ENCODE data around the gene XRCC3.

GRCh38 chr14:103729496-103730448 lies 14.5 kb upstream of the XRCC3 start:
- TF ChIP-seq EZH2 (IDR thresholded peaks at IDR 0.05; ENCODE audit: insufficient read depth, poor library complexity, severe bottlenecking), result no peak
- no peak for TF ChIP-seq EZH2phosphoT487 (IDR thresholded peaks at IDR 0.05; ENCODE audit: insufficient read depth, low read depth)
